HFFc6 (cell line): ENCODE data around the gene MYF6. TPM values are rescaled to one million over a fixed set of nuclear protein-coding genes. Genes with fewer than 3 reads are reported as not detected.

ENCODE experiments used
- DNase-seq: peaks from one replicate; pipeline ENCODE4 v3.0.0-alpha.2; 2018
- H3K27ac Mint-ChIP-seq: 2 replicates; pipeline ENCODE4 v1.8.0; 2020; ENCODE audit warnings: mild to moderate bottlenecking, mixed read lengths
- H3K27me3 Mint-ChIP-seq: 2 replicates; pipeline ENCODE4 v1.8.0; 2021; ENCODE audit warnings: mild to moderate bottlenecking, moderate library complexity, mixed read lengths; ENCODE audit not compliant: insufficient read depth
- H3K36me3 Mint-ChIP-seq: 2 replicates; pipeline ENCODE4 v1.8.0; 2021; ENCODE audit warnings: low read depth, mixed read lengths
- H3K4me1 Mint-ChIP-seq: 2 replicates; pipeline ENCODE4 v1.8.0; 2020; ENCODE audit warnings: low read depth, mixed read lengths
- H3K4me3 Mint-ChIP-seq: 2 replicates; pipeline ENCODE4 v1.8.0; 2020; ENCODE audit warnings: mild to moderate bottlenecking, moderate library complexity, mixed read lengths
- H3K9me3 Mint-ChIP-seq: 2 replicates; pipeline ENCODE4 v1.8.0; 2020; ENCODE audit warnings: mild to moderate bottlenecking, mixed read lengths
- total RNA-seq, 6 experiments: library from RNA; stranded (reverse); fragmentation: NEBNext Ultra II Directional; extraction: Animal tissue kit (Norgen Biotek cat#: 25700); gene quantifications; 2 replicates in 1 of 6; 3 replicates in 5 of 6; pipeline ENCODE4 v1.2.3, GENCODE V29; 2021
- TF ChIP-seq, protein P1 (sequence below): fragments of 200-600 bp; sonication (generic); IDR thresholded peaks from 2 replicates; pipeline ENCODE4 v1.5.0; 2021; ENCODE audit warnings: antibody characterized with exemption, mild to moderate bottlenecking

The MYF6 gene
- total RNA-seq, 6 experiments from 2014 or later = not detected

DNA sequence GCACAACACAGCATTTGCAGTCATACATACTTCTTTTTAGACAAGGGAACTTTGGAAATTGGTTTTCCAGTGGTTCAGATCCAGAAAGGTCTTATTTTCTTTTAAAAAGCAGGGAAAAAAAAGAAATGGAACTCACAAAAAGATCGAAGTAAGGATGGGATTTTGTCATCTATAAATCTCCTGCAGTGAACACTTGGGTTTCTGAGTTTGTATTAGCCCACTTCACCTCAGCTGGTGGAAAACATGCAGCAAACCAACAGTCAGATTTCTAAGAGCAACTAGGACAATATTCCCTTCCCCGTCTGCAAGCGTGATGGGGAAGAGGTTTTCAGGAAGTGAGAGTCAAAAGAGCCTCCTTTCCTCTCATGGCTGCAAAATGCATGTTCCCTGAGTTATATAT lies 13.9 kb downstream of the MYF6 start:
- Mint-ChIP-seq H3K27me3 (peaks cover 2% of the 10 kb centered on the region; the same call in 1 of the 2 replicates), H3K4me1 (no peaks in the 10 kb centered on the region), H3K27ac (no peak overlapping the region), H3K4me3 (no peak overlapping the region), H3K36me3 (no peaks in the 10 kb centered on the region; the same call in 1 of the 2 replicates), H3K9me3 (no peaks in the 10 kb centered on the region)
- TF ChIP-seq, protein P1, sequence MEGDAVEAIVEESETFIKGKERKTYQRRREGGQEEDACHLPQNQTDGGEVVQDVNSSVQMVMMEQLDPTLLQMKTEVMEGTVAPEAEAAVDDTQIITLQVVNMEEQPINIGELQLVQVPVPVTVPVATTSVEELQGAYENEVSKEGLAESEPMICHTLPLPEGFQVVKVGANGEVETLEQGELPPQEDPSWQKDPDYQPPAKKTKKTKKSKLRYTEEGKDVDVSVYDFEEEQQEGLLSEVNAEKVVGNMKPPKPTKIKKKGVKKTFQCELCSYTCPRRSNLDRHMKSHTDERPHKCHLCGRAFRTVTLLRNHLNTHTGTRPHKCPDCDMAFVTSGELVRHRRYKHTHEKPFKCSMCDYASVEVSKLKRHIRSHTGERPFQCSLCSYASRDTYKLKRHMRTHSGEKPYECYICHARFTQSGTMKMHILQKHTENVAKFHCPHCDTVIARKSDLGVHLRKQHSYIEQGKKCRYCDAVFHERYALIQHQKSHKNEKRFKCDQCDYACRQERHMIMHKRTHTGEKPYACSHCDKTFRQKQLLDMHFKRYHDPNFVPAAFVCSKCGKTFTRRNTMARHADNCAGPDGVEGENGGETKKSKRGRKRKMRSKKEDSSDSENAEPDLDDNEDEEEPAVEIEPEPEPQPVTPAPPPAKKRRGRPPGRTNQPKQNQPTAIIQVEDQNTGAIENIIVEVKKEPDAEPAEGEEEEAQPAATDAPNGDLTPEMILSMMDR = no peak
- DNase-seq = no peak

DNA sequence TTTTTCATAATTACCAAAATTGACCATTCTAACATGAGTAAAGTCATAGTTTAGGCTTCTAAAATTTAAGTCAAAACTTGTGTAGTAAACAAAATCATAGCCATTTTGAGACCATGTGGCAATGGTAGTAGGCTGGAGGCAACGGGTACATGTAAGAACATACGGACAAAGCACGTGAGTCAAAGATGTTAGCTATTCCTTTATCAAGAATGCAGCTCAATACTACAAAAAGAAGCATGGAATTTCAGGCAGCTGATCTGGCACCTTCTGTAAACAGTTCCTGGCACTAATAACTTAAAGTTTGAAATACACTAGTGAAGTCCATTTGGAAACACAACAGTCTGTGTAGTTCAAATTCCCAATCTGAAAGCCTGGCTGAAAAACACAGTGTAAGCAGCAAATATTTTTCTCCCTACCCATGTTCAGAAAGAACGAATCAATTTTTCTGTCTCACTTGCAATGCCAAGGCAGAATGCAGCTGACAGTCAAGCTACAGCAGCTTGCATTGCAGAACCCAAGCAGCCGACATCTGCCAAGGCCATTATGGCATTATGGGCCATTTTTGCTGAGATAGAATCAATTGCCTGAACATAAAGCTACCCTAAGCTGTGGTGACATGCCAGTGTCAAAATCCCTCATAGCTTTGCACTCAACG lies 38.5 kb downstream of the MYF6 start:
- TF ChIP-seq, protein P1 = no peak
- H3K36me3 Mint-ChIP-seq = no peaks in the 10 kb centered on the region
- H3K27ac Mint-ChIP-seq = no peak overlapping the region
- H3K4me3 Mint-ChIP-seq = no peak overlapping the region
- no peaks in the 10 kb centered on the region for H3K4me1 Mint-ChIP-seq
- H3K27me3 Mint-ChIP-seq = 0 out of 2 replicates have a peak, but pooled peaks cover 2% of the 10 kb centered on the region
- DNase-seq = no peak
- no peaks in the 10 kb centered on the region for H3K9me3 Mint-ChIP-seq

DNA sequence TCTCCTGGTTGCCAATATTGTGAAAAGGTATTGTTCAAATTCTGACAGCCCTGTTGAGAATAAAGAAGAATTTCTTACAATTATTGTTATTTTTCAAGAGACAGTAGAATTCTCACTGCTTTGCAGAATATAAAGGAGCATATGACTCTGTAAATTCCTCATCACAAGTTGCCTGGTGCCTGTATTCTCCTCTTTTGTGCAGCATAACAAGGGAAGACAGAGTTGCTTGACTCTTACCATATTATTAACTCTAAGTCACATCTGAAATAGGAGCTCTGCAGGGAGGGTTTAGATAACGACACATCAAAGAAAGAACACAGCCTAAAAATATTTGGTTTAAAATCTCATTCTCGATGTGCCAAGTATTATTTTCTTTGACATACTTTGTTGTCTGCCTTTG lies 40.4 kb downstream of the MYF6 start:
- TF ChIP-seq, protein P1 = no peak
- Mint-ChIP-seq H3K27ac (no peak overlapping the region), H3K4me1 (peaks cover 8% of the 10 kb centered on the region), H3K36me3 (no peaks in the 10 kb centered on the region), H3K27me3 (0 out of 2 replicates have a peak, but pooled peaks cover 2% of the 10 kb centered on the region), H3K4me3 (no peak overlapping the region), H3K9me3 (no peaks in the 10 kb centered on the region)
- no peak for DNase-seq

DNA sequence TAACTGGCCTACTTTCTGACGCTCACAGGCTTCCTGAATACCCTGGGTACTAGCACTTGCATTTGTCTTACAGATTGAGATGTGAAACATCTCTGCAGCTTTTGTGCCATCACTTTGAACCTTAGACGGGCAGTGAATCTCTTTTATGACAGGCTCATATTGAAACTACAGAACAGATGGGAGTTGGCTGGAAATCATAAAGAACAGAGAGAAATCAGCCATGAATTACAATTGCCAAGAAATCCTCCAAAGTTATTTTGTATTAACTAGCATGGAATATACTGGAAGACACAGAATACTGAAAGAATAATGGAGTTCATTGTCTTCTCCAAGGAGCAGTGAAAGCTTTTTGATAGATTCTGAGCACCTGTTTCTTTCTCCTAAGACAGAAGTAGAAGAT lies 42.0 kb downstream of the MYF6 start:
- TF ChIP-seq, protein P1 = no peak
- DNase-seq = no peak
- no peaks in the 10 kb centered on the region for H3K9me3 Mint-ChIP-seq

DNA sequence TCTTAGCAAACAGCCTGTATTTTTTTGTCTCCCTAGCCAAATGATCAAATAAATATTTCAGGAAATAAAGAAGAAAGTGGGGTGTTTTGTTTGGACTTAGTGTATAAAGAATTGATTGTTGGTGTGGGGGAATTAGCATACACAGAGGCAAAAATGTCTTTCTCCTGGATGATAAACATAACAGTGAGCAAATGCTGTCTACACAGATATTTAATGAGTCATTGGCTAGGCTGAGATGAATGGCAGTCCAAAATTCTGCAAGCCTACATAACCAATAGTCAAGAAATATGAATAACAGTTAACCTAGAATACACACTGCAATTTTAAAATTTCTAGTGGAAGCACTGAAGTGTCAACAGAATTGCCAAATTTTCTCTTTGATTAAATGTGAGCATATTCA lies 45.0 kb downstream of the MYF6 start:
- H3K27me3 Mint-ChIP-seq = no peaks in the 10 kb centered on the region
- TF ChIP-seq, protein P1 = no peak

More for the DNA sequence above, 42.0 kb downstream of the MYF6 start:
- Mint-ChIP-seq H3K4me3 (no peak overlapping the region), H3K27me3 (no peaks in the 10 kb centered on the region), H3K36me3 (no peaks in the 10 kb centered on the region), H3K4me1 (peaks cover 8% of the 10 kb centered on the region), H3K27ac (no peak overlapping the region)

More for the DNA sequence above, 45.0 kb downstream of the MYF6 start:
- DNase-seq = no peak
- Mint-ChIP-seq H3K36me3 (no peaks in the 10 kb centered on the region), H3K4me1 (peaks cover 28% of the 10 kb centered on the region), H3K9me3 (no peaks in the 10 kb centered on the region), H3K4me3 (no peak overlapping the region), H3K27ac (no peak overlapping the region)
